Gastrocnemius medialis (tissue), 4 donors: Measurements from ENCODE around the gene SREBF2. TPM values are rescaled to one million over a fixed set of nuclear protein-coding genes. Genes with fewer than 3 reads are reported as not detected.

Experiments used
- ATAC-seq, 2 donors: fragments of 150-250 bp; one replicate each; pipeline ENCODE4 v1.9.1; 2016
- DNase-seq, 2 donors: peaks; one replicate each; pipeline ENCODE4 v3.0.0-alpha.2; 2019
- H3K27ac ChIP-seq, 4 donors: fragments of 200-600 bp; sonication (generic); 1 replicate in 1 of 4; 2 replicates in 3 of 4; pipeline ENCODE4 v1.5.1; 2016 to 2018; ENCODE audit warnings: mild to moderate bottlenecking in 2 of 4, moderate library complexity in 1 of 4
- H3K27me3 ChIP-seq, 3 donors: fragments of 200-600 bp; sonication (generic) in 2 of 3; 1 replicate in 1 of 3; 2 replicates in 2 of 3; pipeline versions ENCODE4 v1.5.1 to v1.6.0; 2016 to 2019; ENCODE audit warnings: mild to moderate bottlenecking in 1 of 3, moderate library complexity in 1 of 3
- H3K36me3 ChIP-seq, 2 donors: fragments of 200-600 bp; sonication (generic) in 1 of 2; one replicate each; pipeline ENCODE4 v1.5.1; 2017 to 2018
- H3K4me1 ChIP-seq, 2 donors: fragments of 200-600 bp; sonication (generic) in 1 of 2; one replicate each; pipeline ENCODE4 v1.5.1; 2016 to 2017; ENCODE audit warnings: mild to moderate bottlenecking in 2 of 2
- H3K4me3 ChIP-seq, 4 donors: fragments of 200-600 bp; sonication (generic) in 3 of 4; 1 replicate in 1 of 4; 2 replicates in 3 of 4; pipeline ENCODE4 v1.5.1; 2016 to 2019; ENCODE audit warnings: mild to moderate bottlenecking in 2 of 4
- H3K9me3 ChIP-seq, 3 donors: fragments of 200-600 bp; sonication (generic) in 2 of 3; 1 replicate in 1 of 3; 2 replicates in 2 of 3; pipeline ENCODE4 v1.5.1; 2016 to 2019
- POLR2A ChIP-seq, 2 donors: fragments of 450-650 bp; IDR thresholded peaks; one replicate each; pipeline ENCODE4 v1.6.1; 2017; ENCODE audit warnings: antibody characterized with exemption in 2 of 2, mild to moderate bottlenecking in 2 of 2, moderate library complexity in 2 of 2
- in situ Hi-C, 4 donors: fragments of 200-750 bp; cut with MboI; loops; one replicate each; pipeline versions ENCODE4 v1.15.0 to v1.8.0; 2017; ENCODE audit warnings: low sequenced_read_pairs in 4 of 4
- intact Hi-C: fragments of 100-400 bp; cut with DNase I; formaldehyde crosslinking; loops from one replicate; pipeline ENCODE4 v1.15.1; 2023; ENCODE audit warnings: low total_unique reads
- total RNA-seq, 4 donors: library from RNA; depleted of rRNA; stranded (reverse); fragments of >200 nt; gene quantifications; one replicate each; pipeline versions ENCODE4 v1.1.0 to v1.2.3, GENCODE V29; 2016
- TF ChIP-seq, protein P1 (sequence below), 5 experiments: fragments of 450-650 bp in 3 of 5; fragments of 200-600 bp in 2 of 5; sonication (generic) in 2 of 5; IDR thresholded peaks in 4 of 5; conservative IDR thresholded peaks in 1 of 5; 1 replicate in 4 of 5; 2 replicates in 1 of 5; pipeline ENCODE4 v1.5.1; 2016 to 2019; ENCODE audit warnings: antibody characterized with exemption in 5 of 5, mild to moderate bottlenecking in 3 of 5, moderate library complexity in 3 of 5

SREBF2 gene
- total RNA-seq, 4 donors from 2014 or later, result 25.1 to 40.9 (median 36.1) TPM

- in situ Hi-C loops (no loop called here), intact Hi-C loops (no loop called here)
- Histone ChIP-seq H3K4me3 (no peak overlapping the region), H3K36me3 (peaks cover 0 to 20% of the 10 kb centered on the region in 2 donors), H3K27ac (no peak overlapping the region), H3K9me3 (no peaks in the 10 kb centered on the region), H3K27me3 (no peaks in the 10 kb centered on the region), H3K4me1 (peaks cover 14 to 22% of the 10 kb centered on the region in 2 donors)
- ATAC-seq (no peak), DNase-seq (no peak)
- TF ChIP-seq, protein P1, sequence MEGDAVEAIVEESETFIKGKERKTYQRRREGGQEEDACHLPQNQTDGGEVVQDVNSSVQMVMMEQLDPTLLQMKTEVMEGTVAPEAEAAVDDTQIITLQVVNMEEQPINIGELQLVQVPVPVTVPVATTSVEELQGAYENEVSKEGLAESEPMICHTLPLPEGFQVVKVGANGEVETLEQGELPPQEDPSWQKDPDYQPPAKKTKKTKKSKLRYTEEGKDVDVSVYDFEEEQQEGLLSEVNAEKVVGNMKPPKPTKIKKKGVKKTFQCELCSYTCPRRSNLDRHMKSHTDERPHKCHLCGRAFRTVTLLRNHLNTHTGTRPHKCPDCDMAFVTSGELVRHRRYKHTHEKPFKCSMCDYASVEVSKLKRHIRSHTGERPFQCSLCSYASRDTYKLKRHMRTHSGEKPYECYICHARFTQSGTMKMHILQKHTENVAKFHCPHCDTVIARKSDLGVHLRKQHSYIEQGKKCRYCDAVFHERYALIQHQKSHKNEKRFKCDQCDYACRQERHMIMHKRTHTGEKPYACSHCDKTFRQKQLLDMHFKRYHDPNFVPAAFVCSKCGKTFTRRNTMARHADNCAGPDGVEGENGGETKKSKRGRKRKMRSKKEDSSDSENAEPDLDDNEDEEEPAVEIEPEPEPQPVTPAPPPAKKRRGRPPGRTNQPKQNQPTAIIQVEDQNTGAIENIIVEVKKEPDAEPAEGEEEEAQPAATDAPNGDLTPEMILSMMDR (IDR thresholded peaks at IDR 0.05 in 4 of 5, conservative IDR thresholded peaks at IDR 0.05 in 1 of 5), result no peak
- no peak for TF ChIP-seq POLR2A (IDR thresholded peaks at IDR 0.05)
These were observed 19.0 kb upstream of the SREBF2 start for GRCh38 chr22:41813726-41814410.

DNA sequence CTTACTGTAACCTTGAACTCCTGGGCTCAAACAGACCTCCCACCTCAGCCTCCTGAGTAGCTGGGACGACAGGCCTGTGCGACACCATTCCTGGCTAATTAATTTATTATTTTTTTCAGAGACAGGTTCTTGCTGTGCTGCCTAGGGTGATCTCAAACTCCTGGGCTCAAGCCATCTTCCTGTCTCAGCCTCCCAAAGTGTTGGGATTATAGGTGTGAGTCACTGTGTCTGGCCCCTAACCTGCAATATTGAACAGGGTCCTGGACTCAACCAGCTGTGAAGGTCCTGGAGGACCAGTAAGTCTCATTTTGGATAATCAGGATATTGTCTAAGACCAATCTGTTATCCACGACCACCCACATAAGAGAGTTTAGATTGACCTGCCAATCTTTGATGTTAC is 17.2 kb upstream of the SREBF2 start:
- ATAC-seq (no peak), DNase-seq (no peak)
- no peaks in the 10 kb centered on the region for H3K9me3 ChIP-seq
- in situ Hi-C loops (no loop called here), intact Hi-C loops (no loop called here)
- peaks cover 0 to 11% of the 10 kb centered on the region in 2 donors for H3K36me3 ChIP-seq
- TF ChIP-seq, protein P1 (IDR thresholded peaks at IDR 0.05 in 4 of 5, conservative IDR thresholded peaks at IDR 0.05 in 1 of 5), result no peak
- TF ChIP-seq POLR2A (IDR thresholded peaks at IDR 0.05), result no peak
- peaks cover 14 to 22% of the 10 kb centered on the region in 2 donors for H3K4me1 ChIP-seq
- H3K27ac ChIP-seq, result peak overlapping the region; percentile 64 to 78 (median 72)
- H3K27me3 ChIP-seq, result no peaks in the 10 kb centered on the region
- H3K4me3 ChIP-seq, result no peak overlapping the region

GRCh38 chr22:41816241-41816640 is 16.7 kb upstream of the SREBF2 start:
- TF ChIP-seq, protein P1 (IDR thresholded peaks at IDR 0.05 in 4 of 5, conservative IDR thresholded peaks at IDR 0.05 in 1 of 5), result no peak
- no peak for TF ChIP-seq POLR2A (IDR thresholded peaks at IDR 0.05)
- H3K9me3 ChIP-seq, result no peaks in the 10 kb centered on the region
- intact Hi-C loops (no loop called here), in situ Hi-C loops (no loop called here)
- H3K4me1 ChIP-seq, result peaks cover 14 to 22% of the 10 kb centered on the region in 2 donors
- peak overlapping the region; percentile 64 to 78 (median 72) for H3K27ac ChIP-seq
- no peak overlapping the region for H3K4me3 ChIP-seq
- peak; percentile 42 to 69 for DNase-seq
- H3K36me3 ChIP-seq, result peaks cover 0 to 6% of the 10 kb centered on the region in 2 donors
- no peaks in the 10 kb centered on the region for H3K27me3 ChIP-seq
- peak; percentile 95 to 96 for ATAC-seq

DNA sequence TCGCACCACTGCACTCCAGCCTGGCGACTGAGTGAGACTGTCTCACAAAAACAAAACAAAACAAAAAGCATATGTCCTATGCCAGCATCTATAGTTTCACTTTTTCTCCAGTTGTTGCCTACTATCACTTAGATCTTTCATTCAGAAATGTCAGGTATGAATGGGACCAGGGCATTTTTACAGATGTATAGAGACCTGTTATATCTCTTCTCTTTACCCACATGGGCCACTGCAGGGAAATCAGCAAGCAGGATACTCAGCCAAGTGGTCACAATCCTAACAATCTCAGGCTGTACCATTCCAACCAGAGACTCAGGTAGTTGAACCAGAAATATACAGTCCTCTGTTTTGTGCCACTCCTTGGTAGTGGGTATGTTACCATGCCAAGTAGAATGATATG is 16.0 kb upstream of the SREBF2 start:
- Histone ChIP-seq H3K4me3 (no peak overlapping the region), H3K9me3 (no peaks in the 10 kb centered on the region), H3K4me1 (peaks cover 14 to 22% of the 10 kb centered on the region in 2 donors), H3K27ac (peak overlapping the region; percentile 64 to 78 (median 72)), H3K27me3 (no peaks in the 10 kb centered on the region), H3K36me3 (no peaks in the 10 kb centered on the region)
- in situ Hi-C loops, result no loop called here
- ATAC-seq (peak; percentile 5 to 9), DNase-seq (no peak)
- TF ChIP-seq POLR2A (IDR thresholded peaks at IDR 0.05), result no peak
- TF ChIP-seq, protein P1 (IDR thresholded peaks at IDR 0.05 in 4 of 5, conservative IDR thresholded peaks at IDR 0.05 in 1 of 5), result no peak
- intact Hi-C loops, result no loop called here
